Testis (tissue), 5 donors: ENCODE measurements around the gene UBXN4. TPM values are rescaled to one million over a fixed set of nuclear protein-coding genes. Genes with fewer than 3 reads are reported as not detected.

Source experiments
- DNase-seq: peaks from one replicate; pipeline ENCODE4 v3.0.0-alpha.2; 2019
- H3K27ac ChIP-seq, 2 donors: fragments of 200-600 bp; sonication (generic); one replicate each; pipeline ENCODE4 v1.5.1; 2019
- H3K27me3 ChIP-seq: fragments of 200-600 bp; sonication (generic); one replicate; pipeline ENCODE4 v1.5.1; 2019
- H3K36me3 ChIP-seq: fragments of 200-600 bp; sonication (generic); one replicate; pipeline ENCODE4 v1.5.1; 2017; ENCODE audit warnings: low read depth; ENCODE audit errors: missing control alignments
- H3K4me1 ChIP-seq: fragments of 200-600 bp; sonication (generic); one replicate; pipeline ENCODE4 v1.5.1; 2019
- H3K4me3 ChIP-seq, 2 donors: fragments of 200-600 bp; sonication (generic); one replicate each; pipeline ENCODE4 v1.5.1; 2017 to 2019
- H3K9me3 ChIP-seq: fragments of 200-600 bp; sonication (generic); one replicate; pipeline ENCODE4 v1.5.1; 2017
- CTCF ChIP-seq, 3 experiments: fragments of 450-650 bp in 2 of 3; fragments of 200-600 bp in 1 of 3; sonication (generic) in 1 of 3; IDR thresholded peaks; one replicate each; pipeline ENCODE4 v1.5.1; 2016 to 2019; ENCODE audit warnings: antibody characterized with exemption in 3 of 3, mild to moderate bottlenecking in 2 of 3, moderate library complexity in 1 of 3
- POLR2A ChIP-seq: fragments of 450-650 bp; IDR thresholded peaks from one replicate; pipeline ENCODE4 v1.6.1; 2017; ENCODE audit warnings: antibody characterized with exemption, mild to moderate bottlenecking, moderate library complexity
- WGBS, 2 donors: methylation state at CpG; one replicate each; pipeline ENCODE4 v1.1.5; 2018; 5-methylcytosine and 5-hydroxymethylcytosine counted together
- intact Hi-C: fragments of 100-400 bp; cut with DNase I; formaldehyde crosslinking; loops from one replicate; pipeline ENCODE4 v1.15.1; 2023; ENCODE audit warnings: low total_unique reads
- long read RNA-seq, 2 donors: transcript quantifications; one replicate each; lab custom pipeline, GENCODE V29; 2026
- polyA plus RNA-seq: library from polyadenylated mRNA; stranded (reverse); fragments of 350-450 nt; fragmentation: Illumina TruSeq; extraction: RNeasy Lipid Tissue Mini Kit (QIAGEN cat#74804); gene quantifications from one replicate; pipeline ENCODE4 v1.2.3, GENCODE V29; 2014; ENCODE audit warnings: low read depth, low replicate concordance; ENCODE audit not compliant: insufficient read depth
- total RNA-seq, 2 donors: library from RNA; depleted of rRNA; stranded (reverse); fragments of >200 nt; gene quantifications; one replicate each; pipeline ENCODE4 v1.2.3, GENCODE V29; 2016

Gene UBXN4
- total RNA-seq (10 to 100 TPM; 87.7 to 94.0 TPM), polyA plus RNA-seq (60.9 TPM)
- long read RNA-seq, donor 1, full-length matches to known transcripts = 14 of 106 reads
- long read RNA-seq, donor 1, partial matches to known transcripts = 92 of 106 reads
- long read RNA-seq, donor 1, other reads (novel, unspliced or antisense) = 0 of 106 reads
- long read RNA-seq, donor 2, full-length matches to known transcripts = 5 of 57 reads
- long read RNA-seq, donor 2, partial matches to known transcripts = 52 of 57 reads
- long read RNA-seq, donor 2, other reads (novel, unspliced or antisense) = 0 of 57 reads

DNA sequence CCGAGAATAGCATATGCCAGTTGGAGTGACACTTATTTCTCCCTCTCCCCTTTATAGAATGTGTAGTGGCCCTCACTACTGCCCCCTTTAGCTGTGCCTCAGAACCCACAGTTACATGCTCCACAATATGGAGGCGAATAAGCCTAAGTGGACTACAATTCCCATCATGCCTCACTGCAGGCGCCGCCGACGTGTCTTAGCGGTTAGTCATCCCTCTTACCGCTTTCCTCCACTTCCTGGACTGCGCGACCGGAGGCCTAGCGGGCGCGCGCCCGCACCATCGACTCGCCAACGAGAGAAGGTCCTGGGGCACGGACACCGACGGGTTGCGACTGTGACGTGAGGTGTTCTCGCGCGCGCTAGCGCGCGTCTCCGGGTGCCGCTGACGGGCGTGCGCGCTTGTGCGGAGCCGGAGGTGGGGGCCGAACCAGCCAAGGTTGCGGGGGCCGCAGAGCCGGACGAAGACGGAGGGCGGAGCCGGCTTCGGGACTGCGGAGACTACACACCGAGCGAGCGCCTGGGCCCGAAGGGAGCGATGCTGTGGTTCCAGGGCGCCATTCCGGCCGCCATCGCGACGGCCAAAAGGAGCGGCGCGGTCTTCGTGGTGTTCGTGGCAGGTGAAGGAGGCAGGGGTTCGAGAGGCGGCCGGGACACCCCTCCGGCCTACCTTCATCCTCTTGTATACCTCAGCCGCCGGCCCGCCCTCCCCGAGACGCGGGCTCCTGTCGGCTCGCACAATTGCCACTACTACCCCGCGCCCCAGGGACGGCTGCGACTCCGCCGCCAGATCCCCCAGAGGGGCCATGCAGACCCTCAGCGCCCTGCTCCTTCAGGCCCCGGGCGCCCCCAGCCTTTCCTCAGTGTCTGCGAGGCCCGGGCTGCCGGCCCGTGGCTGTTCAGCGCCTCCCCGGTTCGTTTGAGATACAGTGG, at the start of gene UBXN4:
Gene UBXN4 (plus strand): TSS at position 461 of the 930 bp plus-strand sequence. CDS start 75 bp downstream, at position 536.
- Histone ChIP-seq H3K4me3 (peak within 1 kb of the TSS; percentile 79 to 97), H3K27ac (peak within 1 kb of the TSS; percentile 99), H3K36me3 (no peaks in the 10 kb centered on the region), H3K4me1 (peaks cover 10% of the 10 kb centered on the region), H3K9me3 (no peaks in the 10 kb centered on the region), H3K27me3 (no peaks in the 10 kb centered on the region)
- TF ChIP-seq CTCF (IDR thresholded peaks at IDR 0.05) = peak in 1 of 3 experiments; percentile 45
- TF ChIP-seq POLR2A = peak; percentile 85
- WGBS, 2 donors = 1 to 3% methylated on average over 10 to 50 of the region's 93 CpGs
- intact Hi-C loops = no loop called here
- DNase-seq = peak; percentile 99

- intact Hi-C loops = no loop called here
- H3K27ac ChIP-seq = no peak overlapping the region
- no peaks in the 10 kb centered on the region for H3K36me3 ChIP-seq
- no peaks in the 10 kb centered on the region for H3K9me3 ChIP-seq
- TF ChIP-seq POLR2A (no peak), CTCF (IDR thresholded peaks at IDR 0.05) (no peak)
- no peaks in the 10 kb centered on the region for H3K27me3 ChIP-seq
- no peaks in the 10 kb centered on the region for H3K4me1 ChIP-seq
- no peak overlapping the region for H3K4me3 ChIP-seq
- no peak for DNase-seq
- WGBS, 2 donors = 55 to 81% methylated on average over 2 of the region's 2 CpGs
Measured at GRCh38 chr2:135694711-135695110, 46.9 kb upstream of the UBXN4 start.

DNA sequence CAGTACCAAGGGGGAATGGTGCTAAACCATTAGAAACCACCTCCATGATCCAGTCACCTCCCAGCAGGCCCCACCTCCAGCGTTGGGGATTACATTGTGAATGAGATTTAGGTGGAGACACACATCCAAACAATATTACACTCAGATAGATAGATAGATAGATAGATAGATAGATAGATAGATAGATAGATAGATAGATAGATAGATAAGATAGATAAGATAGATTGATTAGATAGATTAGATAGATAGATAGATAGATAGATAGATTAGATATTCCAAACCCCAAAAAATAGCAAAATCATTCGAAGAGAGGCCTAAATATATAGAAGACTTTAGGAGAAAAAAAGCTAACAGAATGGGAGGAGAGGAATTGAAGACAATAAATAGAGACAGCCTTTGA, 42.8 kb upstream of the UBXN4 start:
- intact Hi-C loops = no loop called here
- Histone ChIP-seq H3K4me1 (no peaks in the 10 kb centered on the region), H3K27me3 (no peaks in the 10 kb centered on the region), H3K9me3 (no peaks in the 10 kb centered on the region), H3K4me3 (no peak overlapping the region), H3K27ac (no peak overlapping the region), H3K36me3 (no peaks in the 10 kb centered on the region)
- WGBS, 2 donors = 84 to 87% methylated on average over 2 of the region's 2 CpGs
- no peak for DNase-seq
- no peak for TF ChIP-seq CTCF (IDR thresholded peaks at IDR 0.05)
- TF ChIP-seq POLR2A = no peak

DNA sequence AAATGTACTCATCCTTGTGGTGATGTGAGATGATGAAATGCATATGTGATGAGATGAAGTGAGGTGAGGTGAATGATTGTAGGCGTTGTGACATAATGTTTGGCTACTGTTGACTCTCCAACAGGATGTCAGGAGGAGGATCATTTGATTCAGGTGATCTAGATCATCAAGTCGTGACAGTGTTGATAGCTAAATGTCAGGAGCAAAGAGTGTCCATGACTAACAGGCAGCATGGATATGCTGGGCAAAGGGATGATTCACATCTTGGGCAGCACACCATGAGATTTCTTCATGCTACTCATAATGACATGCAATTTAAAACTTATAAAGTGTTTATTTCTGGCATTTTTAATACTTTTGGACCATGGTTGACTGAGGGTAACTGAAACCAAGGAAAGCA, 40.2 kb upstream of the UBXN4 start:
- DNase-seq = no peak
- intact Hi-C loops = no loop called here
- 84 to 89% methylated on average over 2 of the region's 2 CpGs for whole genome bisulfite sequencing, 2 donors
- Histone ChIP-seq H3K4me3 (no peak overlapping the region), H3K36me3 (no peaks in the 10 kb centered on the region), H3K27me3 (no peaks in the 10 kb centered on the region), H3K4me1 (no peaks in the 10 kb centered on the region), H3K9me3 (no peaks in the 10 kb centered on the region), H3K27ac (no peak overlapping the region)
- no peak for TF ChIP-seq POLR2A
- TF ChIP-seq CTCF (IDR thresholded peaks at IDR 0.05) = no peak
